Stimulated activated CD8-positive, alpha-beta memory T cell treated with anti-CD3 and anti-CD28 coated beads, Interleukin-4, amount 100 ng/mL, for 4 hours (primary cell): ENCODE measurements around the gene THBS2.
"Not testable (repeated sequence)": the region's sequence is repeated elsewhere in the genome, so short reads cannot be mapped to it uniquely, and the experiment has no call there.

Experiments
- DNase-seq, 2 donors: peaks; one replicate each; pipeline ENCODE4 v3.0.0-alpha.2; 2020; ENCODE audit warnings: low read depth in 2 of 2, low spot score in 1 of 2

Gene THBS2

DNA sequence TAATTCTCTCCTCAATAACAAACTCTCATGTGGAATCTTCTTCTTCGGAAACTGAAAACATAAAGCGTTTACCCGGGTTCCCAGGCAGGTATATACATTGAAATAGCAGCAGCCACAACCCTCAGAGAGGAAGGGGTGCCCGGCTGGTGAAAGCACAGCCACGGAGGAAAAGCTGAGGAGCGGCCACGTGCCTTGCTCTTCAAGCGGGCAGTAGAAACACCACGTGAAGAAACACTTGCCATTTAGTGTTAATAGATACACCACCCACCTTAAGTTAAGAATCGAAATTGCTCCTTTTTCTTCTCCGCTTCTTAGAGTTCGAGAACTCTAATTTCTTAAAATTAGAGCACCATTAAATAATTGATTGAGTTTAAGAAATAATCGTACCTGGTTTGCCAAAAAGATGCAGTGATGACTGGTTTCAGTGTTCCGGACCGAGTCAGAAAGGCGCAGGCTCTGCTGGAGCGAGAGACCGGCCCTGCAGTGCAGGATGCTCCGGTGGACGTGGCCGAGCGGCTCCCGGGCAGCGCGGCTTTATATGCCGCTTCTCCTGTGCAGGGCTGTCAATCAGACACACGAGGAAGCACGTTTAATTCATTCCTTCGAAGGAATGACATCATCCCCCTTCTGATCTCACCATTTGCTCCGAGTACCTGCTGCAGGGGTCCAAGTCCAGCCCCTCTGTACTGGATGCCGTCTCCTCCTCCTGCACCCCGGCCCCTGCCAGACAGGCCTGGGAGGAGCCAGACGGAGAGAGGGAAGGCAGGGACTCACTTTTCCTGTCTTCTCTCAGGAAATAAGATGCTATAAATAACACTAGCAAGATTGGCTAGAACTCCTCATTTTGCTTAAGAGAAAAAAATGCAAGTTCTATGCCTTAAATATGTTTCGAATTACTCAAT is at the start of gene THBS2:
Gene THBS2, minus strand, starts transcription at position 510 of the 902 bp plus-strand sequence. CDS start 3,062 bp downstream, outside the sequence.
- no peak for DNase-seq

DNA sequence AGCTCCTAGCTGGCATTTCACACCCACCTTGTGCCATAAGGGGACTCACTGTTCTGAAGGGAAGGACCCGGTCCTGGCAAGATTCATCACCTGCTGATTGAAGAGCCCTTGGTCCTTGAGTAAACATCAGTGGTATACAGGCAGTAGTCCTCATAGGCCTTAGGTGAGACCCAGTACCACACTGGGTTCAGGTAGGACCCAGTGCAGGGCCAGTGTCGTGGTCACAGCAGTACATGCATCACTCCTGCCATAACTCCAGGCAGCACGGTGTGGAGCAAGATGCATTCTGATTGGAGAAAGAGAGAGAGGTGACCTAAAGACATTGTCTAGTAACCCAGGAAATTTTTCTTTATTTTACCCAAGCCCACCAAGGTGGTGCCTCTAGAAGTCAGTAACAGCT is 49.1 kb upstream of the THBS2 start:
- no peak for DNase-seq

DNA sequence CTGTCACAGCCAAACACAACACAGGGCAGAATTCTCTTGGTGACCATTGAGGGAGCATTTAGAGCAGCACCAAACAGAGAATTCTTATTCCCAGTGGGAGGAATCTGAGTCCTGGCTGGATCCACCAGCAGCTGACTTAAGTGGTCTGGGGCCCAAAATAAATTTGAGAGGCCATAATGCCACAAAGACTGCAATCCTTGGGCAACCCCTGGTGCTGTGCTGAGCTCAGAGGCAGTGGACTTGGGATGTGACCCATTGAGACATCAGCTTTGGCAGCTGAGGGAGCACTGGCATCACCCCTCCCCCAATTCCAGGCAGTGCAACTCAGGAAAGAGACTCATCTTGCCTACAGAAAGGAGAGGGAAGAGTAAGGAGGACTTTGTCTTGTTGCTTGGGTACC is 48.6 kb upstream of the THBS2 start:
- DNase-seq: no peak

DNA sequence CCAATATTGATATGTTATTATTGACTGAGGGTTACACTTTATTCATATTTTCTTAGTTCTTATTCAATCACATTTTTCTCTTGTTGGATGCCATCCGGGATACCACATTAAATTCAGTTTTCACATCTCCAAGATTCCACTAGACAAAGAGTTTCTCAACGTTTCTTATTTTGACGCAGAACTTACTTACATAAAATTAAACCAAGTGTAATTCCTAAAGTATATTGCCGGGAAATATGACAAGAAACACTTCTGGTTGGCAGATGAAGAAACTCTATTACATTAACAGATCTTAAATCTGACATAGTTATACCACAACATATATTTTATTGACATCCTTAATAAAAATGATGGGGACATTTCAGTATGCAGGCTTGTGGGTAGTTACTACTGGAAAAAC is 47.3 kb upstream of the THBS2 start:
- DNase-seq: no peak

DNA sequence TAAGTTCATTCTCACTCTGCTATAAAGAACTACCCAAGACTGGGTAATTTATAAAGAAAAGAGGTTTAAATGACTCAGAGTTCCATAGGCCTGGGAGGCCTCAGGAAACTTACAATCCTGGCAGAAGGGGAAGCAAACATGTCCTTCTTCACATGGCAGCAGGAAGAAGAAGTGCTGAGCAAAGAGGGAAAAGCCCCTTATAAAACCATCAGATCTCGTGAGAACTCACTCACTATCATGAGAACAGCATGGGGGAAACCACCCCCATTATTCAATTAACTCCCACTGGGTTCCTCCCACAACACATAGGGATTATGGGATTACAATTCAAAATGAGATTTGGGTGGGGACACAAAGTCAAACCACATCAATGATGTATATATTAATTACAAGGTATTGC is 45.0 kb upstream of the THBS2 start:
- DNase-seq: not testable (repeated sequence)

DNA sequence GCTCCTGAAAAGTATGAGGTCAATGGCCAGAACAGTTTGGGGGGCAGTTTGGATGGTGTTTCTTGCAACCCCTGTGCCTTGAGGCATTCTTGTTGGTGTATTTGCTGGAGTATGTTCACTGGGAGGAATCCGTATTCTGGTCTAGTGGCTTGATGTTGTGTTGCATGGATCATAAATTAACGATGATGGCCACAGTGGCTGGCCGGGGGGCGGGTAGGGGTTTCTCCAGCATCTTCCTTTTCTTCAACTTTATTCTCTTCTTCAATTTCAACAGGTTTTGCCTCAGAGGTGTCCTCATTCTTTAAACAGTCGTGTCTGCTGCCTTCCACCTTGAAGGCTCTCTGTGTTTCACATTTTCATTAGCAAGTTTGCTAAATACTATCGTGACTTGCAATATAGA is 43.0 kb upstream of the THBS2 start:
- DNase-seq: no peak

DNA sequence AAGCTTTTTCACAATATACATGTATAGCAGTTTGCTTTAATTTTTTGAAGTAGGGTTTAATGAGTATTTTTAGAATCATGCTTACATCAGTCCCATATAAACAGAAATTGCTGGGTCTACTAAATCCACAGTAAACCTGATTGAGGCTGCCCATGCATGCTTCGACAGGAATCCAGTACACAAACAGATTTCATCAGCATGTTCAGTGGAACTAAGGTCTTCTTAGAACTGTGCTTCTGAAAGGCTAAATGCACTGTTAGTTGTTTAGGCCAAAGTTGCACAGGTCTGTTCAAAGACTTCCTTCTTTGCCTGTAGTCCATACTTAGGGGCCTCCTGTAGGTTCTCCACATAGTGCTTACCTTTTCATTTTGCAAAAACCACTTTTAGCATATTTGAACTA is 42.5 kb upstream of the THBS2 start:
- DNase-seq: no peak

DNA sequence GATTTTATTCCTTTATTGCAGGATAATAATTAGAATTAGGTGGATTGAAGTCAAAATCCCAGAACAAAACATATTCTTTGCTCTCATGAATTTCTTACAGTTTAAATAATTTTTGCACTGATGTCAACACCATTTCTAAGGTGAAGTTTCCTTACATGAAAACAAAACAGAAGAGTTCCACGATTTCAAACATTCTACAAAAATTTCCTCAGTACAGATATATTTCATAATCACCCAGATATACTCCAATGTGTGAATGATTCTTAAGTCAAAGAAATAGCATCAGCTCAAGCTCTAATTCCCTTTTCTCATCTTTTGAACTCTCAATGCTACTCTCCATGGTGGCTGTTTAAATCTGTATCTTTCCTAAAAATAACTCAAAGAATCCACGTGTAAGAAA is 39.5 kb upstream of the THBS2 start:
- DNase-seq: no peak

DNA sequence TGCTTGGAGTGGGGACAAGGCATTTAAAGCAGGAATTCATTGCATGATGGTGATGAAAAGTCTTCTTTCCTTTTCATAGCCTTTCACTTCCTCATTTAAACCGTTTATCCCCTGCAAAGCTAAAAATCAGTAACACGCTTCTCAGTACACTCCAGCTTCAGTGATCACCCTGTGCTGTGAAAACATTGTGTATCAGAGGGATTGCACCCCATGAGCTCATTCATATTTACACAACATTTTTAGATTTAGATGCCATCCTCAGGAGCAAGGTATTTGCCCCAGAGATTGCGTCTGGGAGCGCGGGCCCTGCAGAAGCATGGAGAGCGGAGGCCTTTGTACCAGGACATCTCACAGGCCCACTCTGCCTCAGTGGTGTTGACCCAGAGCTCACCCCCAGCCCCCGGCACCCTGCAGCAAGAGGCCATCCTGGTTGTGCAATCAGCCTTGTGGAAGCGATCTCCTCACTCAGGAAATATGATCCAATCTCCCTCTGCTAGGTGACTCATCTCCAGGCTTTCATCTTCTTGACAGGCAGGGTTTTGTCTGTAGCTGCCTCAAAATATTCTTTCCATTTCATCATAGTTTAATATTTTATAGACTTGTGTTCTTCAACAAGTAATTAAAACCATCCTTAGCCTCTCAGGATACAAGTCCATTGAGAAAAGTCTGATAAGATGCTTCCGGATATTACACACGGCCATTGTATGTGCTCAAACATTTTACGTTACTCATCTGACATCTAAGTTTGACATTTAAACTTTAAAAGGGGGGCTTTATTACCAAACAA is 38.9 kb upstream of the THBS2 start:
- no peak for DNase-seq

DNA sequence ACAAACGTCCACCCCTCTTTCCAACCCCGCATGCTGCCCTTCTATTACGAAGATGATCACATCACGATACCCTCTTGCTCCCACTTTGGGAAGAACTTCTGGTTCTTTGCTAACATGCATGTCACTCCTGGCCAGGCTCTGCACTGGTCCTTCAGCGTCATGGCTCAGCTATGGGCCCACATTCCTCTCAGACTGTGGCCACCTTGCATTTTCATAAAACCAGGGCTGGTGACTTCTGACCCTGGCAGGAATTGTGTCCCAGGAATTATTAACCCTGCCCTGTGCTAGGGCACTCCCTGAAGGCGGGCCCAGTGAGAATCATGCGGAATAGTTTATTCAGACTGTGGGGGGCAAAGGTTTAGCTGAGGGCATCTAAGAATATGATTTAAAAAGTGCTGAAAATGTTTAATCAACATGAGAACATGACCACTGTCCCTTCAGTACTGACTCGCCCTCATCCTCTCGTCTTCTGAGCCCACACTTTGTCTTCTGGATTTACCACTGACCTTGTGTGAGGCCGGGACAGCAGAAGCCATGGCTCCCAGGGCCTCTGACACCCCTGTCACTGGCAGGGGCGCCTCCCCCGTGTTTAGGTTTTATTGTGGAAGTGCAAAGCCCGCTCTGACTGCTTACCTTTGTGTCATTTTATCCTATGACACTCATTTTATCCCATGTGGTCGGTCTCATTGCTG is 38.1 kb upstream of the THBS2 start:
- no peak for DNase-seq

DNA sequence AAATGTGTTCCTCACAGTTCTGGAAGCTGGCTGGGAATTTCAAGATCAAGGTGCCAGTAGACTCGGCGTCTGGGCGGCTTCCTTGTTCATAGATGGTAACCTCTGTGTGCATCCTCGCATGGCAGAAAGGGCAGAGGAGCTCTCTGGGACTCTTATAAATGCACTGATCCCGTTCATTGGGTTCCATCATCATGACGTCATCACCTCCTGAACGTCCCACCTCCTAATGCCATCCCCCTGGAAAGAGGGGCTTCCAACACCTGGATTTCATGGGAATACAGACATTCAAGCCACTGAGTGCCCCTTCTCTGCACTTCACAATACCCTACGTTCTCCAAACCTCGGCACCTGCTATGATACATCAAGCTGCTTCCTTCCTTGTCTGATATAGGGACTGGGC is 37.5 kb upstream of the THBS2 start:
- DNase-seq: no peak

DNA sequence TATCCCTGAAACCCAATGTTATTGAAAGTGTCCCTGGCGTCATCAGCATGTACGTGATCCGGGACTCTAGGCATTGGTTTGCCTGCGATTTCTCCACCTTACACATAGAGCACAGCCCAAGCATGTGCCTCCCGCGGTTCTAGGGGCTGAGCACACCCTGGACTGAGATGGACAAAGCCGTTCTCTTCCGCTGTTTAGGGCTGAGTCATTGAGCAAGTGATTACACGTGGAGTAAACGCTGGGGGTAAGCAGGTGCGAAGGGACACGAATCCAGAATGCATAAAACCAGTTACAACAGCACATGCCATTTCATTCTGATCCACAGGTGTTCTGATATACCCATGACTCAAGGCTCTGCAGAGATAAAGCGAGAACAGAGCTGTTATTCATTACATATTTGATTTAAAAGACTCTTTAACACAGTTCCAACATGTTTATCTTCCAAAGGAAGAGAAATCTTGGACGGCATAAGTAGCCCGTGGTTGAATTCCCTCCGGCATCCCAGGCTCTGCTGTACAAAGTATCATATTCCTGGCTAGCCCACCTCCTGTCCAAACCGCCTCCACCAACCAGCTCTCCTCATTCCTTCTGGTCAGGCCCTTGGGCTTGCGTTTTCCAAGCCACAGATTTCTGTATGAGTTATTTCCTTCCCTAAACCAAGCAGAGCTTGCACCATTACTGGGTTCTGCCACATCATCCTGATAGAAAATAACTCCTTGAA is 36.1 kb upstream of the THBS2 start:
- DNase-seq: no peak

DNA sequence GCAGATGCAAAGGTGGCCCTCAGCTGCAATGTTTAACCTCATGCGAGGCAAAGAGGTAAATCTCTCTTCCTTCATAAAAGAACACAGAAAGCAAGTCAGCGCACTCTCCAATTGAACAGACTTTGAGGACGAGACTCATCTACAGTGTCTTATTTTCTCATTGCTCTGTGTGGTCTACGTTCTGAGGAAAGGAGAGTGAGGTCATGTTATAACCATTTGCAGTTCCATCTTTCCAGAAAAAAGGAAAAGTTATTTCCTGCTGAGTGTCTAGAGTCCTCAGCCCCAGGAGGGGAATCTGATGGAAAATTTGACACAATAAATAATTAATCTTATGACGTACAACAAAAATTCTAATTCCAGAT is 35.6 kb upstream of the THBS2 start:
- DNase-seq: no peak

DNA sequence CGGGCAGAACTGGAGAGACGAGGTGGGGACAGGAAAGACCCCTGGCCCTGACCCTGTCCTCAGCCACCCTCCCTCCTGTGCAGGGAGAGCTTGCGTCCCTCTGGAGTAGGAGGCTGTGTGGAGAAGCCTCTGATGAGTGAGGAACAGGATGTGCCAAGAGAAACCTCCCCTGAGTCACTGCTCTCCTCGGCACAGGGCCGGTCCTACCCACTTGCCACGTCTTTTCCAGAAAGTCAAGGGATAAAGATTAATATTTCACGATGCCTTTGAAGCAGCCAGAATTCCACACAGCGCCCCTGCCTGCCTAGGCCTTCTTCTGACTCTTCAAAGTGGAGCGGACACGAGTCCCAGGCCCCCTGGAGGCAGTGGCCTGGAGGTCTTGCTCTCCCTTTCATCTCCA is 34.9 kb upstream of the THBS2 start:
- no peak for DNase-seq

DNA sequence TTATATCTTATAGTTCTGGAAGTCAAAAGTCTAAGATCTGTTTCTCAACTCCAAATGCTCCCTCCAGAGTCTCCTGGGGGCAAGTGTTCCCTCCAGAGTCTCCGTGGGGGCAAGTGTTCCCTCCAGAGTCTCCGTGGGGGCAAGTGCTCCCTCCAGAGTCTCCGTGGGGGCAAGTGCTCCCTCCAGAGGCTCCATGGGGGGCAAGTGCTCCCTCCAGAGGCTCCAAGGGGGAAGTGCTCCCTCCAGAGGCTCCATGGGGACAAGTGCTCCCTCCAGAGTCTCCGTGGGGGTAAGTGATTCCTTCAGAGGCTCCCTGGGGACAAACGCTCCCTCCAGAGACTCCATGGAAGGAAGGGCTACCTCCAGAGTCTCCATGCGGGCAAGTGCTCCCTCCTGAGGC is 34.0 kb upstream of the THBS2 start:
- DNase-seq: no peak

DNA sequence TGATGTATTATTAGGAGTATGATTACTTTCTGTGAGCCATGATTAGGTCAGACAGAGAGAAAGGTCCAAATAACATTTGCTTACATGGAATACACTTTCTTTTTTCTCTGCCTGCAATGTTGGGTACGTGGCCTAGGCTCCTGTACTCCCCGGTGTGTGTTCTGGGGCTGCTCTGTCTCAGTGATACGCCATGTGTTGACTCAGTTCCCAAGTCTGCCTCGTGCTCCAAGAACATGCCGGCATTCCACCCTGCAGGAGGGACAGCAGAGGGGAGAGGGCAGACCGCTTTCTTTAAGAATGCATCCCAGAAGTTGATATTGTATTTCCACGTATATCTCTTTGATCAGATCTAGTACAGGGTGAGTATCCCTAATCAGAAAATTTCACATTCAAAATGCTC is 33.3 kb upstream of the THBS2 start:
- no peak for DNase-seq

DNA sequence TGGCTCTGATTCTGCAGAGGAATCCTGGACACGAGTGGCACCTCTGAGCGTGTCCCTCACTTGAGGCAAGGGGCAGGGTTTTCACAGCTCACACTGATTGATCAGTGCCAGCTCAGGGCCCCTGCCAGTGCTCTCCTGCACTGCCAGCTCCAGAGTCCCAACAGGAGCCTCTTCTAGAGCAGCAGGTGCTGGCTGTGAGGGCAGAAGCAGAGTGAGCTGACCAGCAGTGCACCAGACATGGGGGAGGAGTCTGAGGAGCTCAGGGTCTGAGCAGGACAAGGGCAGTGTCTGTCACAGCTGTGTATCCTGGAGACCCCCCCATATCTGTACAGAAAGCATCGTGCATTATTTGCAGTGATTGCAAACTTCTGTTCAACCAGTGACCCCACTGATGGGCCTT is 31.5 kb upstream of the THBS2 start:
- no peak for DNase-seq

DNA sequence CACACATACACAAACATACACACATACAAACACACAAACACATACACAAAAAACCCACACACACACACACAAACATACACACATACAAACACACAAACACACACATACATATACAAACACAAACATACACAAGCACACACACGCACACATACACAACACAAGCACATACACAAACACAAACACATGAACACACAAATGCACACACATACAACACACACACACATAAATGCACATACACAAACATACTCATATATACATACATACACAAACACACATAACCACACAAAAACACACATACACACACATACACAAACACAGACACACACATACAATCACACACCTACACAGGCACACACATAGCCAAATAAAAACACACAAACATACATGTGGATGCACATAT is 30.3 kb upstream of the THBS2 start:
- no peak for DNase-seq

DNA sequence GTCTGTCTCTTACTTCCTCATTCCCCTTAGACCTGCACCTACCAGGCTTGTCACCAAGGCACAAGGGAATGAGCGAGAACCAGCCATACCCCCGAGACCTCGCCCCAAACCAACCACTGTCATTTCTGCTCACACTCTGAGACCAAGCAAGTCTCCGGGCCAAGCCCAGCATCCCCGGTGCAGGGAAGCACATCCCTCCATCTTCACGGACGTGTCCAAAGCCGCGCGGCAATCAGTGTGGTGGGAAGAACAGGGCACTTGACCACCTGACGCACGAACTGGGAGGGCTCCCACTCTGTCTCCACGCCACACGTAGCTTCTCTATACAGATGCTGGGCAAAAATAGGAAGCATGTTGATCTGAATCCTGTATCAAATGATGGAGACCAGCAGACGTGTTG is 28.4 kb upstream of the THBS2 start:
- no peak for DNase-seq

DNA sequence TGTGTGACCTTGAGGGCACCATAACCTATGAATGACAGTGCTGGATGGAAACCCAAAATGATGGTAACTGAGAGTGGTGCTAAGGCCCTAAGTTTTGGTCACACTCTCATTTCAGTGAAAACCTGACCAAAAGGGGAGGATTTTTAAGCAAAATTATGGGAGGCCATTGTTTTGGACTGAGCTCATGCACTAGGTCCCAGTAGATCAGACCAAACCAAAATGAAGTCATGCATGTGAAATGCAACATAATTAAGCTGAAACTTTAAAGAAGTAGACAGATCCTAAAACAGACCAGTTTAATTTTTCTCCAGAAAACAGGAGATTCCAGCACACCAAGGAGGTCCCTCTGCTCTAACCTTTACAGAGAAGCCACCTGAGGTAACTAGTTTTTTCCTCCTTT is 24.0 kb upstream of the THBS2 start:
- DNase-seq: no peak

DNA sequence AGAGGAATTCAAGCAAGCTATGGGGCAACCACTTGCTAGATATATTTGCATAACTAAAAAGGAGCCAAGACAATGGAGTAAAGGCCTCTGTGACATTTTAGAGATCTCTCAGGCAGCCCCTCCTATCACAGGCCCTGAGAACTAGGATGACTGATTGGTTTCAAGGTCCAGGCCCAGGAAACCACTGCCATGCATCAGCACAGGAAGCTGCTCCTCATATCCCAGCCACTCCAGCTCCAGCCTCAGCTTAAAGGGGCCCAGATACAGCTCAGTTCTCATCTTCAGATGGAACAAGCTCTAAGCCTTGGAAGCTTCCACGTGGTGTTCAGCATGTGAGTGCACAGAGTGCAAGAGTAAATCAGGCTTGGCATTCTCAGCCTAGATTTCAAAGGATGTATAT is 21.1 kb upstream of the THBS2 start:
- DNase-seq: no peak
